Measurements from ENCODE around the gene RSPH3. TPM values are rescaled to one million over a fixed set of nuclear protein-coding genes. Genes with fewer than 3 reads are reported as not detected.
"Not testable (repeated sequence)": the region's sequence is repeated elsewhere in the genome, so short reads cannot be mapped to it uniquely, and the experiment has no call there.

The RSPH3 gene, protein sequence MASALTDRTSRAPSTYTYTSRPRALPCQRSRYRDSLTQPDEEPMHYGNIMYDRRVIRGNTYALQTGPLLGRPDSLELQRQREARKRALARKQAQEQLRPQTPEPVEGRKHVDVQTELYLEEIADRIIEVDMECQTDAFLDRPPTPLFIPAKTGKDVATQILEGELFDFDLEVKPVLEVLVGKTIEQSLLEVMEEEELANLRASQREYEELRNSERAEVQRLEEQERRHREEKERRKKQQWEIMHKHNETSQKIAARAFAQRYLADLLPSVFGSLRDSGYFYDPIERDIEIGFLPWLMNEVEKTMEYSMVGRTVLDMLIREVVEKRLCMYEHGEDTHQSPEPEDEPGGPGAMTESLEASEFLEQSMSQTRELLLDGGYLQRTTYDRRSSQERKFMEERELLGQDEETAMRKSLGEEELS
- total RNA-seq: 4.7 and 5.0 TPM in 2 replicates

DNA sequence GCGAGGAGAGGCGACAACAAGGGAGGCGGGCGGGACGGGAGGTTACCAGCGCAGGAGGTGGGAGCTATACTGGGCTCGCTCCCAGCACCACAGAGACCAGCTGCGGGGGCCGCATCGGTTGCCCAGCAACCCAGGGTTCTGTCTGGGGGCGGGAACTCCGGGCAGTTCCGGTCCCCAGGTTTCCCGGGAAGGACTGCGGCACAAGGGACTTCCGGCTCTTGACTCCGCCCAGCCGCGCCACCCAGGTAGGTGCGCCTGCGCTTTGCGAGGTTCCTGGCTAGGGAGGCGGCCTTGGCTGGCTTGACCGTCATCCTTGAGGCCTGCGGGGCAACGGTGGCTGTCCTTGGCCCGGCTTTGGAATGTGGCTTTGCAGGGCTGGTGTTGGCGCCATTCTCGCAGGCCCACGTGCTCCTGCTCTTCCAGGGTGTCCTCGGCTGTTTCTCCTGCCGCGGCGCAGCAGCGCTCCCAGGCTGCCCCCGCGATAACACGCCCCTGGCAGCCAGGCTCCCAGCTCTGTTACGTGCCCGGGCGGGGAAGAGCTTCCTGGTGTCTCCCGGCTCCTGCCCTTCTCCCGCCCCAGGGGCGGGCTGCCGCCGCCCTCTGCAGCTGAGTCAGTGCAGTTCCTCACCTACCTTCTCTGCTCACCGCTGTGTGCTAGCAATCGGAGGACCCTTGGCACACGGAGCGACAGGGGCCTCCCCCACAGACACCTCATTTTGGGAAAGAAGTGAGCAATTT lies at the start of gene RSPH3:
TSS of gene RSPH3 (minus strand) at position 537 of the 738 bp plus-strand sequence. CDS start 652 bp downstream, outside the sequence.
- DNase-seq (ENCODE audit: extremely low read depth, low read depth, low spot score): no peak

DNA sequence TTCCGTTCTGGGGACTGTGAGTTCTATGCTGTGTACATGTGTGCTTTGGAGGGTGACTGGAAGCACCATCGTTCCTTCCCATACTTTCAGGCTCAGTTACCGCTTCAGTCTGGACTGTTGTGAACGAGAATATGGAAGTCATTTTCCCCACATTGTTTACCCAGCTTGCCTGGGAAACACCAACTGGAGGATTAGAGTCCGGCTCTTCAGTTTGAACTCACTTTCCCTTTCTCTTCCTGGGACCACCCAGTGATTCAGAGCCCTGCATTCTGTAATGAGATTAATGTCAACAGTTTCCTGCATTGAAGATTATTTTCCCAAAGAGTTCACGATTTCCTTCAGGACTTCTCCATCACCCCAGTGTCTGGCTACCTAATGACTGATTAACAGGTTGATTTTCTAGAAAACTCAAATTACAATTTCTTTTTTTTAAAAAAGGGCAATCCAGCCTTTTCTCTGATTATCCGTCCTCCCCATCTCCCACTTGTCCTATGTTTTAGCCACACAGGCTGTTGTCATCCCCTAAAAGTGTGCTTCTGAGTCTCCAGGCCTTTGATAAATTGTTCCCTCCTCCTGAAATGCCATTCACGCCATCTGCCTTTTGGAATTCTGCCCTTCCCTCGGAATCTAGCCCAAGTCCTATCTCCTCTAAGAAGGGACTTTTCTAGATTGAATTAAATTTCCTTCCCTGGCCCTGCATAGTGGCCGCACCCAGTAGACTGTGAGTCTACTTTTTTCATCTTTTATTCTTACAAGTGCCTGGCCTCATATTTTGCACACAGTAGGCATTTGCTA lies 48.1 kb upstream of the RSPH3 start:
- no peak for DNase-seq (ENCODE audit: extremely low read depth, low read depth, low spot score)

DNA sequence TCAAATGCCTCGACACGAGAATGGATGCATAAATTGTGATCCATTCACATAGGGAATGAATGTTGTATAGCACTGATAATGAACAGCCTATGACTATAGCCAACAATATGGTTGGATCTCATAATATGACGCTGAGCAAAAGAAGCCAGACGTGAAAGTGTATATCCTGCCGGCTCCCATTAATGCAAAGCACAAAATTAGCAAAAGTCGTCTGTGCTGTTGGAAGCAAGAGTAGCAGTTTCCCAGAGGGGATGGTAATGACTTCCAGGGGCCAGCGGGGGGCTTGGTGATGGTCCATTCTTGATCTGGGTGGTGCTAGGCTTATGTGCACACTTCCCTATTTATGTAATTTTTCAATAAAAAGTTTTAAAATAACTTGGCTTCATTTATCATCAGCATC lies 45.8 kb upstream of the RSPH3 start:
- no peak for DNase-seq (ENCODE audit: extremely low read depth, low read depth, low spot score)

DNA sequence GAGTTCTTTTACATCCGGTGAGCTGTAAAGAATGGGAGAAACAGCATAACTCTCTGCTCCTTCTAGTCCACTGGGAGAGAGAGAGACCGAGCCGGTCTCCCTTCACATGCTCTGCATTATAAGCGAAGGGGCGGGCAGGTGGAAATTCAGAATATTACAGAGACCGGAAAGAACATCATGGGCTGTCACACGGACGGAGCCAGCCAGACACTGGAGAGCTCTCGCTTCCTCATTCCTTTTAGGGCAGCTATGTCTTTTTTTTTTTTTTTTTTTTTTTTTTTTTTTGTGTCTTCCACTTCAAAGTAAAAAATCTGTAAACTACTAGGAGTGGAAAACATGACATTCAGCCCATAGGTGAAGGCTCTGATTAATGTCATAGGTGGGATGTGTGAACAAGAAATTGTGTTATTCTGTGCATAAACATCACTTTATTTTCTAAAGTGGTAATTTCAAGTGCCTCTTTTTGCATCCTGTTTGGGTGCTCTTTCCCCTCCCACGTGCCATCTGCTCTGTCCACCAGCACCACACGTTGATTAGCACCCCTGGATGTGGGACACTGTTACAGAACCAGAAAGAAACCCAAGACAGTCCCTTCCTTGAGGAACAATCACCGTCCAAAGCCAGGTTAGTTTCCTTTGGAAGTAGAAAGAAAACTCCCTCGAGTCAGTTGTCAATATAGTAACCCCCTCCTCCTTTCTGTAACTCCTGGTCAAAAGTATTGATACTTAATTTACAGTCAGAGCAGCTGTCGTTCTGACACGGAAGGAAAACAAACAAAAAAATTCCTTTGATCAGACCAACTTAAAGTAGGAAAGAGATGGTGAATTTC lies 45.1 kb upstream of the RSPH3 start, which contains the start of gene TAGAP:
TSS of gene TAGAP (minus strand) at position 93 of the 829 bp plus-strand sequence. CDS start 845 bp downstream, outside the sequence.
- DNase-seq (ENCODE audit: extremely low read depth, low read depth, low spot score): no peak

DNA sequence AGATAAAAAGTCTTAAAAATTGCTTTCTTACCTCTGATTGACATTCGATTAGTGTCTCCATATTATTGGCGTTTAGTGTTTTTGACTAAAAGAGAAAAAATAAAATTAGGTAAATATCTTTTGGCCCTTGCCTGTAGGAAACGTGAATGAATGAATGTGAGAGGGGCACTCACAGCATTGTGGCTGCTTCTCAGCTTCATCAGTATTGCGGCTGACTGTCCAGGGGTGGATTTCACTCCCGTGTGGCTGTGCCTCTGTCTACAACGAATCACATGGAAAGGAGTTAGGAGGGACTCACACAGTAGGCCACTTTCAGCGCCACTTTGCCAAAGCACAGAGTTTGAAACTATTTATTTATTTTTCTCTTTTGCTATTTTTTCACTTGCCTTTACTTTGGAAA lies 43.9 kb upstream of the RSPH3 start:
- no peak for DNase-seq (ENCODE audit: extremely low read depth, low read depth, low spot score)

DNA sequence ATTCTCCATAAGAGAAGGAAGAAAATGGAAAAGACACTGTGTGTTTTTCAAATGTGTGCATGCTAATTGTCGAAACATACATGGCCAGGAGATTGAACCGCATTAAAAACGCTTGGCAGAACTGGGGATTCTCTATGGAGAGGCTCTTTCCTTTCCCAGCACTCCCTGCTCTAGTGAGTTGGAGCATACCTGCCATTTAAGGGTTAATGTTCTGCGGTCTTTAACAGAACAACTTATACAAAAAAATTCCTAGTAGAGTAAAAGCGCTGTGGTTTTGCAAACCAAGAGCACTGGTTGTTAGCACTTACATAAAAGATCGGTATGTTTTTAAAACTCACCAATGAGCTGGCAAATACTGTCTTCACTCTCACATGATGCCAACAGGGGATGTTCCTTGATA lies 43.2 kb upstream of the RSPH3 start:
- no peak for DNase-seq (ENCODE audit: extremely low read depth, low read depth, low spot score)

DNA sequence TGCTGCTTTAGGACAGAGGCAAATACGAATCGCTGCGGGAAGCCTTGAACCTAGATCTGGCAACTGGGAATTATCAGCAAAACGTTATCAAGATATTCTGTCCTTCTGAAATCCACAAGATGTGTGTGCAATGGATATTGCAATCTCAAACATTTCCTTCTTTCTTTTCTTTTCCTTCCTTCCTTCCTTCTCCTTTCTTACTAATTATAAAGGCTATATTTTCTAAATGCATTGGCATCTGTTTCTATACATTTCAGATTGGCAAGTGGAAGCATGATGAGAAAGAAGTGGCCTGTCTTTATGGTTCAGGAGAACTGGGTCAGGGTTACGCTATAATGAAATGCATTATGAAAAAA lies 42.8 kb upstream of the RSPH3 start:
- no peak for DNase-seq (ENCODE audit: extremely low read depth, low read depth, low spot score)

DNA sequence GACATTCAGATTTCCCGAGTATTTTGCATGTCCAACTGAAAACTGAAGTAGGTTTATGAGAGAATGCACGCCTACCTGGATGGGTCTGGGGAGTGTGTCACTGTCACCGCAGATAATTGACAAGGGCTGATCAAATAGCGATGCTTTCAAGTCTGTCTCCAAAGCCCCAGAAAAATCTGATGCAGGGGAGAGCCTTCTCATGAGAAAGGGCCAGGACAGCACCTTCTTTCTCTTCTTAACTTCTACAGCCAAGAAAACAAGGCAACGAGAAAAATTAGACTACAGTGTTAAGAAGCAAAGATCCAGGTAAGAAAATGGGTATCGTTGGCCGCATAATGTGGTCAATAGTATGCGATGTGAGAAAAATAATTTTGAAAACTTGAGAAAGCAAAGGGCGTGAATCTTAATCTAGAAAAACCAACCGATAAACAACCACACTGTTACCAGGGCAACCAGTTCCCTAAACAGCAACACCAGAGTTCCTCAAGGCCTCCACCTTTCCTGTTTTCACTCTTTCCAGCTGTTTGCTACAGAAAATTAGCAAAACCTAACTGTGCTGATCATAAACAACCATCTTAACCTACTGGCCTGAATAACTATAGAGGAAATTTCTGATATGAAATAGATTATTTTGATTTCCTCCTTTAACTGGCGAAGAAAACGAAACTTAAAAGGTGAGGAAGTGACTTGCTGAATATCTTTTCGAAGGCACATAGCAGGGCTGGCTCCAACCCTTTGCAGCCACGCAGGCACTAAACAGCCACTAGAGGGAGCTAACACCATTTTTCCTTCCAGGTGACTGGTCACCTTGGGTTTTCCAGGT lies 42.2 kb upstream of the RSPH3 start:
- DNase-seq (ENCODE audit: extremely low read depth, low read depth, low spot score): peak; percentile 50

DNA sequence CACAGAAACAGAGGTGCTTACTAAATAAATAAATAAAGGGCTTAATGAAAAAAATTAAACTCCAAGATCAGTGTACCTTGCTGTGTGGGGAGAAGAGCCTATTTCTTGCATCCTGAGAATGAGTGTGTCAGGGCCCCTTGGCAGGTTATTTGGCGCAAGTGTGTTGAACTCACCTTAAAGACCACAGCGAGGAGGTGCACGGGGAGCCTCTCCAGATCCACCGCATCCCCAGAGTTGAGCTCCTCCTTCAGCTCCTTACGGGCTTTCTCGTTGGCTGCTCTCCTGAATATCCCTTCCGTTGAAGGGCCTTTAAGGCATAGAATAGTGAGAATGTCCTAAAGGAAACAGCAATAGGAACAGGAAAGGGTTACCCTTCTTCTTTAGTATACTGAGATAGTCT lies 41.2 kb upstream of the RSPH3 start:
- DNase-seq (ENCODE audit: extremely low read depth, low read depth, low spot score): no peak

DNA sequence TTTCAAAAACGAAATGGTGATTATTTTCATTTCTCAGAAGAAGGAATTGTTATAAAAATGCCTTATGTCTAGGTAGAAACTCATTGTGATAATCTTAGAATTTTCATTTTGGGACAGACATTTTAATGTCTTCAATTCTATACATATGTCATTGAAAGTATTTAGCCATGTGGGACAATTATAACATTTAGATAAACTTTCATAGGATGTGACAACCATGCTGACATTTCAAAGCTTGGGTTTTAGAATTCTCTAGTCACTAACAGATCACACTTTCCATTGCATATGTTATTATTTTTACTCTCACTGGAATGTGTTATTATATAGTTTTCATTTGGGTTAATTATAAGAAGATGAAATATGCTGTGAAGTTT lies 39.9 kb upstream of the RSPH3 start:
- no peak for DNase-seq (ENCODE audit: extremely low read depth, low read depth, low spot score)

DNA sequence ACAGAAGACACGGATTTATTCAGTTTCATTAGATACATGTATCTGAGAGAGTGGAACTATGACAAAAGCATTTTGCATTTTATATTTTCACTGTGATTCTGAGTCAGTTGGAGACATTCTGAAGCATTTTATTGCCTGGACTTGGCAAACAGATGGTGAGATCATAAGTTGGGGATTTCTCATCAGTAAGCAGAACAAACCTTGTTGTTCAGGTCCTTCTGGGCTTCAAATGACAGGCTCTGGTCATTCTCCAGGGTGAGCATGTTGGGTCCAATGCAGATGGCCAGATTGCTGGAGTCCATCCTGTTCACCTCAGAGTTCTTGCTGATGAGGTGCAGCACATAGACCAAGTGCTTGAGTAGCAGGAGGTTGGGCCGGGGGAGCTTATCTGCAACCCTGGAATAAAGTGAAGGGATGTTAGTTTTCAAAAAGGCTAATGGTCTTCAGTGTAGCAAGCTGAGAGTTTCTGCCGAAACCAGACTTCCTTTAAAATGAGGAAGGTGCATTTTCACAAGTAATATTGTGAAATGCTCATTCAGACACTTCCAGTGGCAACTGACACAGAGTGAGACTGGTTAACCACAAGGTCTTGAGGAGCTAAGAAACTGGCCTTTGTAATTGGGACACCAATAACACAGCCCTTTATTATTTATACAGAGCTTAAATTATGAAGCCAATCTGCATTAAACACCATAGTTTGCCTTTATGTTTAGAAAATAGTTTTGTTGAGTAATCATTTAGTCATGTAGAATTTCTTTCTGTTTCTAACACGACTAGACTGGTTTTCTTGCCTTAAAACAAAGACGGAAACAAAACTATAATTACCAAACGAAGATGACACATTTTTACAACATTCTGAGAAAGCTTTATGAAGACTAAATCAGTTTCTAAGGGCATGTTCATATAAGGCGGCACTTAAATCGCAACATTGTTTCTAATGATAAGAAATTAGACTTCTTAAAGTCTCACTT lies 39.2 kb upstream of the RSPH3 start:
- no peak for DNase-seq (ENCODE audit: extremely low read depth, low read depth, low spot score)

DNA sequence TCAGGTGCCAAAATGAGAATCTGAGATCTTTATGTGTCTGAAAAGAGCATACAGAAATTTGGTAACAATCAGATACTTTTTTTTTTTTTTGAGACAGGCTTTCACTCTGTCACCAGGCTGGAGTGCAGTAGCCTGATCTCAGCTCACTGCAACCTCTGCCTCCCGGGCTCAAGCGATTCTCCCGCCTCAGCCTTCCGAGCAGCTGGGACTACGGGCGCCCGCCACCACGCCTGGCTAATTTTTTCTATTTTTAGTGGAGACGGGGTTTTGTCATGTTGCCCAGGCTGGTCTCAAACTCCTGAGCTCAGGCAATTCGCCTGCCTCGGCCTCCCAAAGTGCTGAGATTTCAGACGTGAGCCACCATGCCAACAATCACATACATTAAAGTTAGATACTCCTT lies 38.3 kb upstream of the RSPH3 start:
- not testable (repeated sequence) for DNase-seq (ENCODE audit: extremely low read depth, low read depth, low spot score)

DNA sequence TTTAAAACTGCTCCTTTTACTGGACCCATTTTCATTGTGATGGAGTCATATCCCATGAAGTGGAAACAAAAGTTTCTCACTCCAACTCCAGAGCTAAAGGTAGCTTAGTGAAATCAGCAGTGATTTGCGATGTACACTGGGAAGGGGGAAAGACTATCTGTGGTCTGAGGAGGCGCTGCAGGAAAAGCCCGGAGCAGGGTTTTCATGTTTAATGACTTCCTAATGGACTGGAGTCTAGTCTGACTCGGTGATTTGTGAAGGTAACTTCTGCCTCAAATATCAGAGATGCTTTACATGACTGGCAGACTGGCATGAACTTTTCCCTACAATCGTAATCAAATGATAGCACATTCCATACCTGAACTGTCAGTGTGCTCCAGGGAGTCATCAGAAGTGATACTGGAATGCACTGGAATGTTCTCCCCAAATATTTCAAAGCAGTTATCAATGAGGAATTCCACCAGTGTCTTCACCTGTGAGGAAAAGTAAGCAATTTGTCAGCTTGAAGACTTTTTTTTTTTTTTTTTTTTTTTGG lies 37.8 kb upstream of the RSPH3 start:
- DNase-seq (ENCODE audit: extremely low read depth, low read depth, low spot score): no peak

DNA sequence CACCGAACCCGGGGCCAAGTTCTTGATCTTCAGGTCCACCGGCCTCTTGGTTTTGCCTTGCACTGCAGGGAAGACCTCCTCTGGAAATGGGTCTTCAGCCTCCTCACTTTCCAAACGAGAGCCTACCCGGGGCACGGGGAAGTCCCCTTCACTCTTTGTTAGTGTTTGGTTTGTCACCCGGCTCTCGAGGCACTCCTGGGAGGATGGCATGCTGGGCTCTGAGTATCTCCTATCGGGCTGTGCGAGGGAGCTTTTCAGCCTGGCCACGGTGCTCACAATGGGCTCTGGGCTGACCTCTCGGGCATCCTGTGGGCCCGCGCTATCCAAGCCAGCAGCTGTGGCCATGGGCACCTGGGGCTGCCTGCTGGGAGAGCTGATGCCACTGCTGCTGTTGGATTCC lies 36.7 kb upstream of the RSPH3 start:
- no peak for DNase-seq (ENCODE audit: extremely low read depth, low read depth, low spot score)

DNA sequence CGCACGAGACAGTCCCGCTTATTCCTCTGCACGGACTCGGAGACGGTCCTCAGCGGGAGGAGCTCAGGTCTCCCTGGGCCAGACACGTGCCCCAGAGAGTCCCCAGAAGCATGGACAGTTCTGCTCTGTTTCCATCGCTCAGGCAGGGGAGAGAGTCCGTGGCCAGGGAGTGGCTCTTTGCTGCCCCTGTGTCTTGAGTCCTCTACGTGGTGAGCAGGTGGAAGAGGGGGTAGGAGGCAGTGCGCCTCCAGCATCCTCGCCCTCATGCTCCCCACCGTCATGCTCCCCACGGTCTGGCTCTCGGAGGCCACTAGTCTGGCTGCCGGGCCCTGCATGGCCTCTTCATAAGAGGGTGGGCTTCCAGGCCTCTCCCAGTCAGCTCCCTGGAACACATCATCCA lies 35.9 kb upstream of the RSPH3 start:
- DNase-seq (ENCODE audit: extremely low read depth, low read depth, low spot score): no peak

DNA sequence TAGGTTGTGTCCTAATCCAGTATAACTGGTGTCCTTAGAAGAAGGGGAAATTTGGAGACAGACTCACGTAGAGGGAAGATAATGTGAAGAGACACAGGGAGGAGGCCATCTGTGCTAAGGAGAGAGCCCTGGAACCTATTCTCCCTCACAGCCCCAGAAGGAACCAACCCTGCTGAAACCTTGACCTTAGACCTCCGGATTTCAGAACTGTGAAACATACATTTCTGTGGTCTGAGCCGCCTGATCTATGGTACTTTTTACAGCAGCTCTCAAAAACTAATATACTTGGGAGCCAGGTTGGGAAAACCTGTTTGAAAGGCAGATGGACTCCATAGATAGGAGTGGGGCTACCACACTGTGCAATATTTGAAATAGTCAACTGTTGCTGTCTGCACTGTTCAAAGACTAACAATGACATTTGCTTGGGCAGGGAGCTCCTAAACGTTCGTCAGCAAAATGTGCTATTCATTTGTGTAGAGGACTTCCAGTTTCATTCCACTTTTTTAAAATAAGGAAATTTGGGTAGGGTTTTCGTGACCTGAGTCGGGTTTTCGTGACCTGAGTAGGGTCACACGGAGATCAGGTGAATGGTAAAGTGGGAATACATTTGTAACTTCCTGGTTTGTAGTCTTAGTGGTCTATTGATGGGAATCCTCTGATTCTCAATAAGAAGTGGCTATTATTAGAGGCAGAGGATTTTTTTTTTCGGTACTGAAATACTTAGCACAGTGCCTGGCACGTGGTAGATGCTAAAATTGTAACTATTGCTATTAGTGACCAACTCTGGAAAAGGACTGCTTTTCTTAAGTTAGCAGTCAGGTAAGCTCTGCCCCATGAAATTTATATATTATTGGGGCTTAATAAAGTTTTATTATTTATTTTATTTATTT lies 33.4 kb upstream of the RSPH3 start:
- DNase-seq (ENCODE audit: extremely low read depth, low read depth, low spot score): no peak

DNA sequence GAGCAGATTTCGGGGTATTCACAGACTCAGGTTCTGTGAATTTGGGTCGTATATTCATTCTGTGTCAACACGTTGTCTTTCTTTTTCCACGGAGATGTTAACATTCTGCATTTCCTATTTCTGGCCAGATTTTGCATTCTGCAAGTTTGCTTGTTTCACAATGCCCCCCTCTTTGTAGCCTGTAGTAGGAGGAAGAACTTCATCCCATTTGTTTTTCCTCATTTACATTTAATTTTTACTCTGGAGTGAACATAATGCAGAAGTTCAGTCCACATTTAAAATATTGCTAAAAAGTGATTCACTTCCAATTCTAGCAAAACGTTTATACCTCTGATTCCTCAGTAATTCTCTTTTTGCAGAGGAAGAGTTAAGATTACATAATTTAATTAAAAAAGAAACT lies 31.8 kb upstream of the RSPH3 start:
- no peak for DNase-seq (ENCODE audit: extremely low read depth, low read depth, low spot score)
